HG02678 (cell line): ENCODE measurements around the gene TFDP3.

ENCODE experiments used
- ATAC-seq: cut with Tn5 transposase; IDR thresholded peaks from one replicate; pipeline ENCODE4 v1.9.1; 2021; ENCODE audit warnings: mild to moderate bottlenecking, moderate library complexity; ENCODE audit not compliant: unreplicated experiment

TFDP3 gene

GRCh38 chrX:133188631-133189030 is 29.5 kb downstream of the TFDP3 start:
- no peak for ATAC-seq

GRCh38 chrX:133185938-133186337 is 32.2 kb downstream of the TFDP3 start:
- no peak for ATAC-seq

- no peak for ATAC-seq
Measured at GRCh38 chrX:133185119-133185518, 33.0 kb downstream of the TFDP3 start.

- ATAC-seq = no peak
Measured at GRCh38 chrX:133183806-133184205, 34.3 kb downstream of the TFDP3 start.

- ATAC-seq = no peak
Measured at GRCh38 chrX:133179500-133179899, 38.7 kb downstream of the TFDP3 start.

- no peak for ATAC-seq
Measured at GRCh38 chrX:133177202-133177601, 41.0 kb downstream of the TFDP3 start.

- no peak for ATAC-seq
Measured at GRCh38 chrX:133175605-133176004, 42.5 kb downstream of the TFDP3 start.

GRCh38 chrX:133175162-133175561 is 43.0 kb downstream of the TFDP3 start:
- no peak for ATAC-seq

GRCh38 chrX:133171962-133172708 is 46.0 kb downstream of the TFDP3 start:
- no peak for ATAC-seq
